ENCODE results near the gene GLT6D1. TPM values are rescaled to one million over a fixed set of nuclear protein-coding genes. Genes with fewer than 3 reads are reported as not detected.

Gene GLT6D1
- total and polyA plus RNA-seq, 2 of the 8 experiments (the other 6 are each of a cell fraction or from before 2014, with no cell fraction given): 1.3 to 2.1 TPM

DNA sequence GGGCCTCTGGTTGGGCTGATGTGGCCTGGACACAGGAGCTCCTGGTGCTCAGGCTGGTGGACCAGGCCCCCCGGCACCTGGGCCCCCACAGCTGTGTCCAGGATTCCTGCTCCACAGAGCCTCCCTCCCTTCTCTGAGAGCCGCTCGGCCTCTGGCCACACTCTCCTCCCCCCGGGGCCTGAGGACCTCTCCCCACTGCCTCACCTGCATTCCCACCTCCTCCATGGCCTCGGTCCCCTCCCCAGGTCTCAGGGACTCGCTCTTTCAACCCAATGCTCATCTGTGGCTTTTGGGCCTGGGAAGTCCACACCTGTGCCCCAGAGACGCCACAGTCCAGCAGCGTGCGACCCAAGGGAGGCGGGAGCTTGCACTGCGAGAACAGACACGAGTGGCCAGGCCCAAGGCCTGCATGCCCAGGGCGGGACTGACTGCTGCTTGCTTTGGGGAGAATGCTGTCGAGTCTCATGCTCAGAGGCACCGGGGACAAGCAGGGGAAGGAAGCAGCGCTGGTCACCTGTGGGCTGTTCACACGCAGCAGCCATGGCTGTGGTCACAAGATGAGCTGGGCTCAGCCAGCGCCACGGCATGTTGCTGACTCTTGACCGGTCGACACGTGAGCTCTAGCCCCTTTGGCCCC, 63.2 kb downstream of the GLT6D1 start:
- Histone ChIP-seq H2BK12ac (ENCODE audit: low read depth, low read length) (no peak overlapping the region), H3K4ac (replicated peaks; ENCODE audit: insufficient read length, low read depth, low read length) (no peak overlapping the region), H4K8ac (ENCODE audit: extremely low read depth, insufficient read depth, low read length) (no peak overlapping the region), H3K4me3 (ENCODE audit: extremely low read depth in 1 of 4, insufficient read depth in 2 of 4, low read depth in 3 of 4, low read length in 4 of 4) (no peak overlapping the region), H2BK120ac (replicated peaks; ENCODE audit: low read depth, low read length) (no peak overlapping the region), H4K20me1 (replicated peaks in 1 of 2; ENCODE audit: control insufficient read depth in 1 of 2, insufficient read depth in 2 of 2, low read length in 2 of 2) (peaks cover 0 to 4% of the 10 kb centered on the region in 2 experiments), H3K27me3 (replicated peaks in 1 of 4; ENCODE audit: control insufficient read depth in 3 of 4, extremely low read depth in 1 of 4, insufficient read depth in 3 of 4, low read length in 3 of 4) (no peaks in the 10 kb centered on the region), H3K36me3 (ENCODE audit: control insufficient read depth in 2 of 4, insufficient read depth in 4 of 4, low read length in 3 of 4) (no peaks in the 10 kb centered on the region), H4K5ac (ENCODE audit: insufficient read length, low read depth, low read length) (no peak overlapping the region), H3K23ac (ENCODE audit: insufficient read length) (no peak overlapping the region), H2BK15ac (ENCODE audit: low read length) (no peak overlapping the region), H3K14ac (ENCODE audit: insufficient read length) (no peak overlapping the region), H3K56ac (replicated peaks; ENCODE audit: insufficient read length, low read depth, low read length) (no peak overlapping the region), H2BK5ac (ENCODE audit: low read depth, low read length) (no peak overlapping the region), H3K79me2 (ENCODE audit: control insufficient read depth in 1 of 2, insufficient read depth in 2 of 2, low read length in 2 of 2) (no peaks in the 10 kb centered on the region), H2AK5ac (ENCODE audit: low read depth, low read length) (no peak overlapping the region), H4K91ac (replicated peaks; ENCODE audit: insufficient read length, low read length) (no peak overlapping the region), H3K4me2 (ENCODE audit: insufficient read depth in 1 of 2, low read depth in 2 of 2, low read length in 2 of 2) (no peak overlapping the region), H3K9me3 (ENCODE audit: insufficient read depth in 2 of 2, low read depth in 1 of 2, low read length in 1 of 2) (peaks cover 0 to 3% of the 10 kb centered on the region in 2 experiments; a peak in 1 of 4 replicates), H3K23me2 (ENCODE audit: low read depth, low read length) (peaks cover 25% of the 10 kb centered on the region; the same call in 1 of the 2 replicates), H3K4me1 (replicated peaks in 1 of 4; ENCODE audit: control insufficient read depth in 3 of 4, insufficient read depth in 4 of 4, low read length in 3 of 4) (no peaks in the 10 kb centered on the region), H3K18ac (ENCODE audit: extremely low read depth, low read length) (no peak overlapping the region), H2AFZ (ENCODE audit: low read length) (no peak overlapping the region), H3K27ac (ENCODE audit: low read depth, low read length) (no peak overlapping the region), H2BK20ac (ENCODE audit: low read length) (no peak overlapping the region), H3K9ac (replicated peaks in 1 of 4; ENCODE audit: extremely low read depth in 1 of 4, low read depth in 3 of 4, low read length in 3 of 4) (no peak overlapping the region), H3K79me1 (ENCODE audit: low read depth, low read length) (no peaks in the 10 kb centered on the region)
- TF ChIP-seq KDM4A (IDR thresholded peaks at IDR 0.05; ENCODE audit: low read depth, low read length, severe bottlenecking) (no peak), CHD1 (IDR thresholded peaks at IDR 0.05; ENCODE audit: low read depth, low read length) (no peak)
- CTCF ChIA-PET (ENCODE audit: partially characterized antibody): interaction anchor here (1.0 to 1.3 kb wide), 2 partner anchors 40 to 369 kb away, joined by 3 read pairs; no protein-coding TSS in a partner anchor
- no peak for DNase-seq (ENCODE audit: low read depth in 1 of 2, low spot score in 2 of 2)
- POLR2A ChIA-PET (ENCODE audit: partially characterized antibody): interaction anchor here (1.0 kb wide), 1 partner anchor 12 kb away, joined by 4 read pairs; no protein-coding TSS in a partner anchor
- WGBS, 2 experiments (ENCODE audit: extremely low coverage in 1 of 2, insufficient coverage in 1 of 2, insufficient read length in 1 of 2, insufficient replicate concordance in 2 of 2, low coverage in 1 of 2, low lambda C conversion rate in 2 of 2, missing lambda C conversion rate in 1 of 2): 93% methylated on average over 13 of the region's 22 CpGs; no CpG with 5 or more reads in 1 of the 2 experiments
- no peak for FAIRE-seq

Measured in H1 (cell line).